ENCODE measurements around the gene UGT1A10.
"Not testable (repeated sequence)": the region's sequence is repeated elsewhere in the genome, so short reads cannot be mapped to it uniquely, and the experiment has no call there.

Gene UGT1A10

DNA sequence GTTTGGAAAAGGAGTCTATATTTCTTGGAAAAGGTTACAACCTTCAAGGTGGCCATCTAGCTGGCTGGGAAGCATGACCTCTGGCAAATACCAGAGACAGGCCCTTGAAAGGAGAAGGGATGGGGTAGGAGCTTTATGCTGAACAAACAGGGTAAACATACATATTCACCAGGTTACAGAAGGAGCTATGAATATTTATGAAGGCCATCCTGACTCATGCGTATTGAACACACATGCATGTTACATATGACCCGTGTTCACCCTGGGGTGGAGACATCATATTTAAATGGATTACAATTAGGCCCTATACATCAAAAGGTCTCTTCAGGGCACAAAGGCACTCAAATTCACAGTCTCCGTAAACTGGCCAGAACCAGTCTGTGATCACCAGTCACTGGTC lies 19.7 kb downstream of the UGT1A10 start:
- not testable (repeated sequence) for DNase-seq (ENCODE audit: low read depth)

- DNase-seq (ENCODE audit: low read depth) = no peak
These were observed 20.2 kb downstream of the UGT1A10 start for GRCh38 chr2:233656443-233656842.

DNA sequence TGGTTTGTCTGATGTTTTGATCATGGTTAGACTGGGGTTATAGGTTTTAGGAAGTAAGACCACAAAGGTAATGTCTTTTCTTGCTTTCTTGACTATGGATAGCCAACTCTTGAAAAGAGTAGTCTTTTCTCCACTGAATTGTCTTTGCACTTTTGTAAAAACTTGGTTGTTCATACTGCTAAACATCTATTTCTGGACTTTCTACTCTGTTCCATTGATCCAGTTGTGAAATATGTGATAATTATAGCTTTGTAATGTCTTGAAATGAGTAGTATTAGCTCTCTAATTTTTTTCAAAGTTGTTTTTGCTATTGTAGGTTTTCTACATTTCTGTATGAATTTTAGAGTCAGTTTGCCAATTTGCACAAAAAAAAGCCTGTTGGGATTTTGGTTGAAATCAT lies 22.4 kb downstream of the UGT1A10 start:
- DNase-seq (ENCODE audit: low read depth) = no peak

DNA sequence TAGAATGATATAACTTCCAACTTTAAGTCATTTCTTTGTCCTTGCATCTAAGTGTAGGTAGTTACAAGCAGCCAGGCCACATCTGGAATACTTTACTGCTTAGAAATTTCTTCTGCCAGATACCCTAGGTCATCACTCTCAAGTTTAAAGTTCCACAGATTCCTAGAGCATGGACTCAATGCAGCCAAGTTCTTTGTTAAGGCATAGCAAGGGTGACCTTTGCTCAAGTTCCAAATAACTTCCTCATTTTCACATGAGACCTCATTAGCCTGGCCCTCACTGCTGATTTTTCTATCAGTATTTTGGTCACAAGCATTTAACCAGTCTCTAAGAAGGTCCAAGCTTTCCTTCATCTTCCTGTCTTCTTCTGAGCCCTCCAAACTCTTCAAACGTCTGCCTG lies 27.7 kb downstream of the UGT1A10 start:
- DNase-seq (ENCODE audit: low read depth) = no peak

- DNase-seq (ENCODE audit: low read depth) = no peak
These were observed 32.5 kb downstream of the UGT1A10 start for GRCh38 chr2:233668605-233669260.

DNA sequence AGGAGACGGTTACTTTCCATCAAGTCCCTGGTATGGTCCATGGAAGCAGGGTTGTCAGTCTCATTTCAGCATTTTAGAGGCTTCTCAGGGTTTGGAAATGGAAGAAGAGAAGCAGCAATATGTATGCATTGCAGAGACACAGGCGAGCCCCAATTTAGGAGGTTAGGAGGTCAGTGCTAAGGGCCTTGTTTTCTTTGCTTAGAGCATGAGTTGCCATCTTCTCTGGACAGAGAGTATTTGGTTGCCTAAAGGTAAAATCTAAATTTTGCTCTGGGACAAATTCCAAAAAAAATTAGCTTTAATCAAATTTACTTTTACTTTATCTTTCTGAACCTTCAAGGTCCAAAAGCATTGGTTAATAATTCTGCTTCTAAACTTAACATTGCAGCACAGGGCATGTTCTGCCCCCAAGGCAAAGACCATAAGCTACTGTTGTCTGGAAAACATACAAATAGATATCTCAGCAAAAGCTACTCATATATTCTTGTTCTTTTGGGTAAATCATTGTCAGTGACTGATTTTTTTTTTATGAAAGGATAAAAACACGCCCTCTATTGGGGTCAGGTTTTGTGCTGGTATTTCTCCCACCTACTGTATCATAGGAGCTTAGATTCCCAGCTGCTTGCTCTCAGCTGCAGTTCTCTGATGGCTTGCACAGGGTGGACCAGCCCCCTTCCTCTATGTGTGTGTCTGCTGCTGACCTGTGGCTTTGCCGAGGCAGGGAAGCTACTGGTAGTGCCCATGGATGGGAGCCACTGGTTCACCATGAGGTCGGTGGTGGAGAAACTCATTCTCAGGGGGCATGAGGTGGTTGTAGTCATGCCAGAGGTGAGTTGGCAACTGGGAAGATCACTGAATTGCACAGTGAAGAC lies 35.3 kb downstream of the UGT1A10 start, which contains the start of gene UGT1A9:
Gene UGT1A9 (plus strand): TSS at position 609 of the 872 bp plus-strand sequence. CDS start 37 bp downstream, at position 646.
- no peak for DNase-seq (ENCODE audit: low read depth)

DNA sequence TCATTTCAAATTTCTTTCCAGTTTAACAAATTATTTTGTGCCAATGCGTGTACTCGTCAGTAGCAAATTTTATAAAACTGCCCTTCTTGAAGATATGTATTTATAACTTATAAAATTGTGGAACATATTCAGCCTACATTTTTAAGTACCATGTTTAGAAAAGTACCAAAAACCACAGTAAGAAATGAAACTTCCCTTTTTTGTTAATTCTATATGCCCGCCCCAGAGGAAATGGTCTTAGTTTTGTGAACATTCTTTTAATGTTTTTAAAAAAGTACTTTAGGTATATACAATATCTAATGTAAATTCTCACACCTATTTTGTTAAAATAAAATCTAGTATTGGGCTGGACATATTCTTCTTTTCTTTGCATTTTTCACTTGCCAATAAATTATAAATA lies 36.6 kb downstream of the UGT1A10 start:
- no peak for DNase-seq (ENCODE audit: low read depth)

- DNase-seq (ENCODE audit: low read depth) = no peak
These were observed 37.6 kb downstream of the UGT1A10 start for GRCh38 chr2:233673896-233674295.

- no peak for DNase-seq (ENCODE audit: low read depth)
These were observed 38.1 kb downstream of the UGT1A10 start for GRCh38 chr2:233674314-233674713.

GRCh38 chr2:233674995-233675394 lies 38.7 kb downstream of the UGT1A10 start:
- no peak for DNase-seq (ENCODE audit: low read depth)

DNA sequence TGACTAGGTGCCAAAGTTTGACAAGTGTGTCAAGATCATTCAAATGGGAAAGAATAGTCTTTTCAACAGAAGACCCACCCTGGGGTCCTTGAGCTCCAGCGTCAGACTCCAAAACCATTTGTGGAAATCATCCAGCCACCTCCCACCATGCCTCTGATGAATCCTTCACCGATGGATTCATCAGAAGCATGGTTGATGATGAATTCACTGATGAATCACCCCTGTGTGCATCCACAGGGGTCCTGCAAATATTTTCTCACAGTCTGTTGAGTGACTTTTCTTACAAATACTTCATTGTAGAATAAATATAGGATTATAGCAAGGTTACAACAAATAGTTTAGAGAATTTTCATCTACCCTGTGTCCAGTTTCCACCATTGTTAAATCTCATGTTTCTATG lies 39.8 kb downstream of the UGT1A10 start:
- no peak for DNase-seq (ENCODE audit: low read depth)

DNA sequence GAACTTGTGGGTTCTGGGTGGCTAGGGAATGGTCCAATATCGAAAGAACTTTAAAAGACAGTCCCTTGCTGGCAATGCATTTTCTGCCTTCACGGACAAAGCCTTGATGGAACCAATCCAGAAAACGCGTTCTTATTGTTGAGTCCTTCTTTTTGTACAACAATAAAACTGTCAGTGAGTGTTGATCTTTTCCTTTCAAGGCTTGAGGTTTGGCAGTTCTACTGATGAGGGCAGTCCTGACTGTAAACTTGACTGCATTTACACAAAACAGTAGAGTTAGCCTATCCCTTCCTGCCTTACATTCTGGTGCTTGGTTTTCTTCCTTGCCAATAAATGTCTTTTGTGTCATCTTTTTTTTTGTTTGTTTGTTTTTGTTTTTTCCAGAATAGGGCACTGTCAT lies 42.9 kb downstream of the UGT1A10 start:
- DNase-seq (ENCODE audit: low read depth) = no peak

- no peak for DNase-seq (ENCODE audit: low read depth)
These were observed 44.3 kb downstream of the UGT1A10 start for GRCh38 chr2:233680361-233681045.

DNA sequence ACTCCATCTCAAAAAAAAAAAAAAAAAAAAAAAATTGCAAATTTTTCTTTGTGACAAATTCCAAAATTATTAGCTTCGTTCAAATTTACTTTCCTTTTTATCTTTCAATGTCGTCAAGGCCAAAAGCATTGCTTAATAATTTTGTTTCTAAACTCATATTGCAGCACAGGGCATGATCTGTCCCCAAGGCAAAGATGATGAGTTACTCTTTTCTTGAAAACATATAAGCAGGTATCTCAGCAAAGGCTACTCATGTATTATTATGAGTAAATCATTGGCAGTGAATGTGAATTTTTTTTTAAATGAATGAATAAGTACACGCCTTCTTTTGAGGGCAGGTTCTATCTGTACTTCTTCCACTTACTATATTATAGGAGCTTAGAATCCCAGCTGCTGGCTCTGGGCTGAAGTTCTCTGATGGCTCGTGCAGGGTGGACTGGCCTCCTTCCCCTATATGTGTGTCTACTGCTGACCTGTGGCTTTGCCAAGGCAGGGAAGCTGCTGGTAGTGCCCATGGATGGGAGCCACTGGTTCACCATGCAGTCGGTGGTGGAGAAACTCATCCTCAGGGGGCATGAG lies 45.4 kb downstream of the UGT1A10 start, which contains the start of gene UGT1A7:
Gene UGT1A7 (plus strand): TSS at position 381 of the 579 bp plus-strand sequence. CDS start 37 bp downstream, at position 418.
- DNase-seq (ENCODE audit: low read depth) = no peak

GRCh38 chr2:233684640-233685039 lies 48.4 kb downstream of the UGT1A10 start:
- no peak for DNase-seq (ENCODE audit: low read depth)

GRCh38 chr2:233686928-233687327 lies 50.7 kb downstream of the UGT1A10 start:
- DNase-seq (ENCODE audit: low read depth) = no peak

DNA sequence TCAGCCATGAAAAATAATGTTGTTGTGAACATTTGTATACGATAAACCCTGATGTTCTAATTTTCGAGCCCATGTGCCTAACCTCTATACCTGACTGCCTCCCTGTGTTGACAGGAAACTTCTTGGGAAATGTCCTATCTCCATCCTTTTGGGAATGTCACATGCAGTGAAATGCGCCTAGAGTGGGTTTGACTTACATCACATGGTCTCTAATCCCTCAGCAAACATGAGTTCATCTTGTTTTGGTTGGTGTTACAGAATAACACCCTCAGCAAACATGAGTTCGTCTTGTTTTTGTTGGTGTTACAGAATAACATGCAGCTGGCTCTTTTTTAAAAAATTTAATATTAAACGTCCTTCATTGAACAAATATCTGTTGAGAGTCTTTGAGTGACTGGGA lies 52.1 kb downstream of the UGT1A10 start:
- DNase-seq (ENCODE audit: low read depth) = no peak

DNA sequence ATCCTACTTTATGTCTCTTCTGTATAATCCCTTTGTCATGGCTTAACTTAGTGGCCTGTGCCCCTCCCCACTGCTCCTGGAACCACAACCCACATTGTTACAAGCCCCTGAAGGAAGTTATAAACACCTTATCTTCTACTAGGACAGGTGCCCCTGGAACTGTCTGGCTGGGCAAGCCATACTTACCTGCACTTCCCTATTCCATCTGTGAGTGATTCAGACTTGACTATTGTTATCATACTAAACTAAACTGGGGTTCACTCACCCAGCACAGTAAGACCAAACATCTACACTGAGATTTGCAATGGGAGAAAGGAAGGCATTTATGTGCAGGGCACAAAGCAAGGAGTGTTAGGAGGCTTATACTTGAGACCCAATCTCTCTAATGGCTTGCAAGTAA lies 52.8 kb downstream of the UGT1A10 start:
- DNase-seq (ENCODE audit: low read depth) = no peak

GRCh38 chr2:233689501-233689900 lies 53.3 kb downstream of the UGT1A10 start:
- DNase-seq (ENCODE audit: low read depth) = no peak

- no peak for DNase-seq (ENCODE audit: low read depth)
These were observed 54.2 kb downstream of the UGT1A10 start for GRCh38 chr2:233690444-233690843.

DNA sequence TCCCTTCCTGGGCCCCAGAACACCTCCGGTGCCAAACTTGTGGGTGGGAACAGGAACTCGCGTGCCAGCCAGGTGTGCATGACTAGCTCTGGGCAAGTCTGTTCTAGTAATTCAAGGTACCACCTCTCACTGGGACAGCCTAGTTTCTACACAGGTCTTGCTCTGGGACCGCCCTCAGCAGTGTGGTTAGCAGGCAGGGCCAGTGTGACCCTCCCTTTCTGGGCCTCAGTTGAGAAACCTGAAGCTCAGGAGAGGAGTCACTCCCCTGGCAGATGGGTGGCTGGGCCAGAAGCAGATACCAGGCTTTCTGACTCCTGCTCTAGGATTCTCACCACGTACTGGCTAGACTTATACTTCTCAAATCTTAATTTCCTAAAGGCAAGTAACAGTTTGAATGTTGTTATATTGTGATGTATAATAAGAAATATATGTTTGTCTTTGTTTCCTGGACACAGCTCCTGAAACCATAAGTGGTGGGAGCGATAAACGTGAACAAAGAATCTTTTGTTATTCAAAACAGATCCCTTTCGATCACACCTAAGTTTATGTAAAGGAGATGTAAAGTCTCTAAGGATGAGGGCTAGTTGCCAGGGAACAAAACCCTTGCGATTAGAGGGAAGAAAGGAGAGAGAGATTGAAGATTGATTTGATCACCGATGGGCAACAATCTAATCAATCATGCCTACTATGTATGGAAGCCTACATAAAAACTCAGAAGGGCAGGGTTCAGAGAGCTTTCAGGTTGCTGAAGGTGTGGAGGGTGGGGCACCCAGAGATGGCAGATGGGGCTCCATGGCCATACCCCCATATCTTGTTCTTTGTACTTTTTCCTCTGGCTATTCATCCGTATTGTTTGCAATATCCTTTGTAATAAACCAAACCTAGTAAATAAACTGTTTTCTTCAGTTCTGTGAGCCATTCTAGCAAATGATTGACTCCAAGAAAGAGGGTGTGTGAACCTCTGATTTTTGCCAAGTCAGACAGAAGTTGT lies 55.5 kb downstream of the UGT1A10 start:
- DNase-seq (ENCODE audit: low read depth) = no peak
